ENCODE measurements around the gene INF2. TPM values are rescaled to one million over a fixed set of nuclear protein-coding genes. Genes with fewer than 3 reads are reported as not detected.
"Not testable (repeated sequence)": the region's sequence is repeated elsewhere in the genome, so short reads cannot be mapped to it uniquely, and the experiment has no call there.

INF2 gene
- total RNA-seq, 1 donor from 2014 or later, result 28.3 TPM

- ATAC-seq (ENCODE audit: poor library complexity) (no peak), DNase-seq (no peak)
- intact Hi-C loops (cut with DNase I), result no loop called here
Observed at GRCh38 chr14:104738375-104739019, 49.1 kb downstream of the INF2 start.

DNA sequence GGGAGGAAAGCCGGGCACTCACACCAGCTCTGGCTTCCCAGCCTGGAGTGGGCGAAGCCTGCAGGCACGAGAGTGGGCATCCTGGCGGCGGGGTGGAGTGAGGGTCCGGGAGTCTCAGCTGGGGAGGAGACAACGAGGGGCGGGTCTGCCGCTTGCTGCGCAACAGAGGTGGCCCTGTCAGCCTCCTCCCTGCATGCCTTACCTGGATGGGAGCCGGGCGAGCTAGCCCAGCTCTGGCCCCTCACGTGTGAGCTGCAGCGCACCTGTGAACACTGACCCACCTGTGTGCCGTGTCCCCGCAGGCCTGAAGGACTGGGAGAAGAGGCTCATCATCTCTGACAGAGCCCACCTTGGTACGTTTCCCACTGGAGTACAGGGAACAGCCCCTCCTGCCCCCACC lies 49.6 kb downstream of the INF2 start:
- intact Hi-C loops (cut with DNase I), result no loop called here
- DNase-seq (no peak), ATAC-seq (ENCODE audit: poor library complexity) (no peak)

DNA sequence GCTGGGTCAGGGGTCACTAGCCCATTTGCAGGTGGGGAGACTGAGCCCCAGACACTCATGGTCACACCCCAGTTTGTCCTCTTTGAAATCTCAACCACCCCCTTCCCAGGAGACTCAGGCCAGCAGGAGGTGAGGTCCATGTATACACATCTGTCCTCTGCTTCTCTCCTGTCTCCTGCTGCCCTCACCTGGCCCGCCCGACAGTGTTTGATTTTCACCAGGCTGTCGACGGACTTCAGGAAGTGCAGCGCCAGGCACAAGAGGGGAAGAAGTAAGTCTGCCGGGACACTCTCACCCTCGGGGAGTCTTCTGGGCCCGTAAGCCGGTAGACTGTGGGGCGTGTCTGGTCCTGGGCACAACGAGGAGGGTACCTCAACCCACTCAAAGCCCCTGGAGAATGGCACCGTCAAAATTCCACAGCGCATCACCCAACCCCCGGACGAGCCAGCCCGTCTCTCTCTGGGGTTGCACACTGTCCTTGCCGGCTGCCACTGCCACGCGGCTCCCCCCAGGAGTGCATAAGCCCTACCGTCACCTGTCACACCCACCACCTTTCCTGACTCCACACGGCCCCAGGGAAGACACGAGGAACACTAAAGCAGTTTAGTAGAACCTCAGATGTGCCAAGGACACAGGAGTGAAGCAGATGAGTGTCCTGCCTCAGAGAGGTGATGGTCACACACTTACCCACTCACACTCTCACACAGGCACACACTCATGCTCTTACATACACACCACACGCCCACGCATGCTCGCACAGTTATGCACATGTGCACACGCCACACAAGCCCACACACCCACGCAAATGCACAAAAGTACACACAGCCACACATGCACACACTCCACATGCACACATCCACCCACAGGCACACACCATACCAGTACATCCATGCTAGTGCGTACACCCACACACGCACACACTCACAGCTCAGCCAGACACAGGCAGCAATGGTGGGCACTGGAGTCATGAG lies 50.4 kb downstream of the INF2 start:
- intact Hi-C loops (cut with DNase I), result no loop called here
- DNase-seq (no peak), ATAC-seq (ENCODE audit: poor library complexity) (no peak)

DNA sequence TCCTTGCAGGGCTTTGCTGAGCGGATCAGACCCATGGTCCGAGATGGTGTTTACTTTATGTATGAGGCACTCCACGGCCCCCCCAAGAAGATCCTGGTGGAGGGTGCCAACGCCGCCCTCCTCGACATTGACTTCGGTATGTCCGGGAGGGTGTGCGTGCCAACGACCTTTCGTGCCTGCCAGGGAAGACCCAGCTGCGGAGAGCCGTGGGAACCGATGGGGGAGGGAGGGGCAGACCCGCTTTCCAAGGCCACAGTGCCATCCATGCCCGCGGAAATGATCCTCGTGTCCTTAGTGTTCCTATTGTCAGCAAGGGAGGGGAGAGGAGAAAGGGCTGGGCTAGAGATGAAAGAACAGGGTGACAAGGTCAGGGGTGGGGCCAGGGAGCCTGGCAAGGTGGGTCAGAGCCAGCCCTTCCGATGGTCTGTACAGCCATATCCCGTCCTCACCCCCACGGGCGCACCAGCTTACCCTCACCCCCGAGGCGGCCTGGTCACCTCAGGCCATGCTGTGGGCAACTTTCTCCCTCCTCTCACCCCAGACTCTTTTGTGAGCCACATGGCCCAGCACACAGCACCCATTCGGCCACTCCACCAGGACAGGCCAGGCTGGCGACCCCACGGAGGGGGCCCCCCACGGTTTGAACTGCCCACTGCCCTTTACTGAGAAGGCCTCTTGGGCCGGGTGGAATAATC lies 51.8 kb downstream of the INF2 start:
- intact Hi-C loops (cut with DNase I), result no loop called here
- DNase-seq, result no peak
- ATAC-seq (ENCODE audit: poor library complexity), result no peak

GRCh38 chr14:104741803-104742251 lies 52.4 kb downstream of the INF2 start:
- intact Hi-C loops (cut with DNase I), result no loop called here

GRCh38 chr14:104742586-104743455 lies 53.4 kb downstream of the INF2 start:
- ATAC-seq (ENCODE audit: poor library complexity) (no peak), DNase-seq (peak; percentile 41)
- intact Hi-C loops (cut with DNase I), result no loop called here

More at GRCh38 chr14:104741803-104742251, 52.4 kb downstream of the INF2 start:
- no peak for DNase-seq
- no peak for ATAC-seq (ENCODE audit: poor library complexity)

DNA sequence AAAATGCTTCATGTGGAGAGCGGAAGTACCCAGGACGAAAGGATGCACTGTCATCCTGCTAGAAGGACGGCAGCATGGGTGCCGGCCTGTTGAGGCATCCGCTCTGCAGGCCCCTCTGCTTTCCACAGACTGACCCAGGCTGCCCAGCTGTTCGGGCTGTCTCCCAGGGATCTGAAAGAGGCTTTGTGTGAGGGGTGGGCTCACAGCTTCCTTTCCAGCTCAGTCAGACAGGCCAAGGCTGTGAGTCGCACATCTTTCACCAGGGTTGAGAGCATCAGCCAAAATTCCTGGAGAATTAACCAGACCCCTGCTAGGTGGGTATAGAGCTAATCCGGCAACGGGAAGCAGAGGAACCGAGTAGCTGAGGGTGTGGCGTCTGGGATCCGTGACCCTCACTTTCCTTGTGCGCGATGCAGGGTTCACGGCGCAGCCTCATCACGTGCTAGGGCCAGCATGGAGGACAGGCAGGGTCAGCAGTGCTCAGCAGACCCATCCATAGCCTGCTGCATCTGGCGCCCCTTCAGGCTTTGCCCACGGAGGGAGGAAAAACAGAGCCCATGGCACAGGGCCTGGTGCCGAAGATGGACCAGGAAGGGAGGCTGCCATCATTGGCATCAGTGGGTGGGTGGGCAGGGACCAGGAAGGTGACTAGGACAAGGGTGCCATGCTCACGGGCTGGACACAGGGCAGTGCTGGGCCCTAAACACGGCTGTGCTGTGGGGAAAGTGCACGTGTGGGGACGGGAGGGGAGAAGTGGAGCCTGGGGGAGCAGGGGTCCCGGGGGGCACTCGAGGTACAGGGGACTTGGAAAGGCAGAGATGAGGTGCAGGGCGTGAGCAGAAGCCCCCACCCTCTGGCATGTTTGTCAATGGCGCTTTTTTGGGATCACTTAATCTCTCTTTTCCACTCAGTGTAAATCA lies 54.3 kb downstream of the INF2 start:
- no peak for ATAC-seq (ENCODE audit: poor library complexity)
- intact Hi-C loops (cut with DNase I), result no loop called here
- DNase-seq, result no peak

GRCh38 chr14:104744484-104744883 lies 55.1 kb downstream of the INF2 start:
- intact Hi-C loops (cut with DNase I), result no loop called here
- no peak for ATAC-seq (ENCODE audit: poor library complexity)
- DNase-seq, result no peak

GRCh38 chr14:104745431-104745830 lies 56.0 kb downstream of the INF2 start:
- intact Hi-C loops (cut with DNase I), result no loop called here
- no peak for ATAC-seq (ENCODE audit: poor library complexity)
- no peak for DNase-seq

DNA sequence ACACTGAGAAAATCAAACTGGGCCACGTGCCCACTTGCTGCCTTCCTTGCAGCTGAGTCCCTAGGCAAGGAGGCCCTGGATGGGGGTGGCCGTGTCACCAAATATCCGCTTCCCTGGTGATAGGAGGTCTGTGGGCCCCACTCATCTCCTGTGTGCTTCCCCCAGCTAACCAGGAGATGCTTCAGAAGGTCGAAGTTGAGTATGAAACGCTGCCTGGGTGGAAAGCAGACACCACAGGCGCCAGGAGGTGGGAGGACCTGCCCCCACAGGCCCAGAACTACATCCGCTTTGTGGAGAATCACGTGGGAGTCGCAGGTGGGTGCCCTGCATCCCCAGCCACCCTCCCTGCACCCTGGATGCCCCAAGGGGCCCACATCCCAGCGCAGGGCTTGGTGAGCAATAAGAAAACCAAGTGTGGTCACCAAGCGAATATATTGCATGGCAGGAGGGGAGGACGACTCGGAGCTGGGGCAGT lies 56.7 kb downstream of the INF2 start:
- DNase-seq (no peak), ATAC-seq (ENCODE audit: poor library complexity) (no peak)
- intact Hi-C loops (cut with DNase I), result no loop called here

DNA sequence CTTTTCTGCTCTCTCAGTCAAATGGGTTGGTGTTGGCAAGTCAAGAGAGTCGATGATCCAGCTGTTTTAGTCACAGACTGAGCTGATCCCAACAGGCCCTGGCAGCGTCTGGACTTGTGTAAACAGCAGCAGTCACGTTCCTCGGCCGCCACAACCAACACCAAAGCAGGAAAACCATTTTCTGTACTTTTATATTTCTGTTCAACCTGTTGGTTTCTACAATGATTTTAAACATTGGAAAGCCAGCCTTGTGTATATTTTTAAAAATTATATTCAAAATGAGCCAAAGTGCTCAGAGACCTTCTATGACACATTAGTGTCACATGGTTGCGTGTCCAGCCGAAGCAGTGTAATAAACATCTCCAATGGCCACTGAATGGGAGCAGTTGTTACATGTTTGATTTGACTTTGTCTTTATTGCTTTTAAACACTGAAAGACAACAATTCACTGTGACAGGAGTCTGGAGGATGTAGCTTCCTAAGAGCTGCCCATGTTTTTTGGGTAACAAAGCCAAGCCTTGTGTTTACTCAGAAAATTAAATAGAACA lies 57.6 kb downstream of the INF2 start:
- DNase-seq (peak; percentile 71), ATAC-seq (ENCODE audit: poor library complexity) (peak; percentile 39)
- intact Hi-C loops (cut with DNase I), result no loop called here

- ATAC-seq (ENCODE audit: poor library complexity), result no peak
Observed at GRCh38 chr14:104747876-104748275, 58.5 kb downstream of the INF2 start.

GRCh38 chr14:104749111-104749649 lies 59.8 kb downstream of the INF2 start:
- DNase-seq (peak; percentile 56), ATAC-seq (ENCODE audit: poor library complexity) (no peak)
- intact Hi-C loops (cut with DNase I), result no loop called here

More at GRCh38 chr14:104747876-104748275, 58.5 kb downstream of the INF2 start:
- DNase-seq, result no peak
- intact Hi-C loops (cut with DNase I), result no loop called here

DNA sequence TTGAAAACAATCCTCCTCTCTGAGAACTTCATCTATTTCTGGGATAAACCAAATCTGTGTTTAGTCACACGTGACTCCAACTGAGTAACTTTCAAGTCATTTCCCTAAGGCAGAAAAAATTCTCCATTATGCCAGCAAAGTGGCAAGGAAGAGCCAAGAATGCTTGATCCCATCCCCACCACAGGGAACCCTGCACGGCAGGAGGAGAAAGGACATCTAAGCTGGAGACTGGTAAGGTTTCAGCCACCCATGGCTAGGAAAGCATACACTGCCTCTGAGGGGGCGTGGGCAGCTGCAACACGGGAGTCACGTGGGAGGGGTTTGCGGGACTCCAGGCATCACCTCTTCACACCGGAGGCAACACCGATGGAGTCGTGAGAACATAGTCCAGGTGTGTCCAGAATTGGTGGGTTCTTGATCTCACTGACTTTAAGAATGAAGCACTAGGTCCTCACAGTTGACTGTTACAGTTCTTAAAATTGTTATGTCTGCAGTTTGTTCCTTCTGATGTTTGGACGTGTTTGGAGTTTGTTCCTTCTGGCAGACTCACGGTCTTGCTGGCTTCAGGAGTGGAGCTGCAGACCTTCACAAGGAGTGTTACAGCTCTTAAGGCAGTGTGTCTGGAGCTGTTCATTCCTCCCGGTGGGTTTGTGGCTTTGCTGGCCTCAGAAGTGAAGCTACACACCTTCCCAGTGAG lies 60.8 kb downstream of the INF2 start:
- DNase-seq (no peak), ATAC-seq (ENCODE audit: poor library complexity) (no peak)
- intact Hi-C loops (cut with DNase I), result no loop called here

GRCh38 chr14:104750753-104751057 lies 61.3 kb downstream of the INF2 start:
- intact Hi-C loops (cut with DNase I); DNase-seq; ATAC-seq (ENCODE audit: poor library complexity): not testable (repeated sequence)
